SKM-1 treated with dmso at 0.1 percent for 144 hours (cell line): ENCODE measurements around the gene SSR4.

ENCODE experiments used
- DNase-seq: peaks from one replicate; lab custom pipeline; 2025; ENCODE audit not compliant: unreplicated experiment; lab: John Stamatoyannopoulos, UW

SSR4 gene

GRCh38 chrX:153828723-153829548, 34.5 kb downstream of the SSR4 start:
- no peak for DNase-seq

- no peak for DNase-seq
Measured at GRCh38 chrX:153829549-153829798, 35.0 kb downstream of the SSR4 start.

GRCh38 chrX:153829799-153830639, 35.6 kb downstream of the SSR4 start, which contains the start of gene PDZD4:
Gene PDZD4 (minus strand): TSS chrX:153830544. CDS start chrX:153830298, 246 bp downstream.
- DNase-seq: no peak

- DNase-seq: no peak
Measured at GRCh38 chrX:153830640-153831428, 36.4 kb downstream of the SSR4 start.

- DNase-seq: no peak
Measured at GRCh38 chrX:153831429-153832150, 37.1 kb downstream of the SSR4 start.

GRCh38 chrX:153832728-153833127, 38.3 kb downstream of the SSR4 start:
- DNase-seq: no peak

- DNase-seq: no peak
Measured at GRCh38 chrX:153836921-153837320, 42.5 kb downstream of the SSR4 start.

- DNase-seq: no peak
Measured at GRCh38 chrX:153844509-153845082, 50.1 kb downstream of the SSR4 start.

GRCh38 chrX:153845195-153845594, 50.7 kb downstream of the SSR4 start:
- no peak for DNase-seq

- DNase-seq: no peak
Measured at GRCh38 chrX:153845842-153846241, 51.4 kb downstream of the SSR4 start.
